M059J (cell line): Measurements from ENCODE around the gene CPNE4. TPM values are rescaled to one million over a fixed set of nuclear protein-coding genes. Genes with fewer than 3 reads are reported as not detected.

ENCODE experiments used
- DNase-seq: peaks from one replicate; pipeline ENCODE4 v3.0.0-alpha.2; 2012; ENCODE audit warnings: low read depth
- total RNA-seq: library from RNA; depleted of rRNA; stranded (reverse); fragments of >200 nt; shearing (Covaris generic); gene quantifications from 2 replicates; pipeline ENCODE4 v1.2.3, GENCODE V29; 2014

Gene CPNE4
- total RNA-seq, 1 experiment from 2014 or later, result 0.32 TPM

GRCh38 chr3:131881777-131882176 lies 153.0 kb downstream of the CPNE4 start:
- DNase-seq, result no peak

- no peak for DNase-seq
Measured at GRCh38 chr3:131880948-131881347, 153.9 kb downstream of the CPNE4 start.

GRCh38 chr3:131868203-131868602 lies 166.6 kb downstream of the CPNE4 start:
- no peak for DNase-seq

- DNase-seq, result no peak
Measured at GRCh38 chr3:131856171-131856570, 178.6 kb downstream of the CPNE4 start.

GRCh38 chr3:131850223-131850622 lies 184.6 kb downstream of the CPNE4 start:
- DNase-seq, result no peak

- no peak for DNase-seq
Measured at GRCh38 chr3:131849616-131850015, 185.2 kb downstream of the CPNE4 start.

- no peak for DNase-seq
Measured at GRCh38 chr3:131847966-131848510, 186.8 kb downstream of the CPNE4 start.

- no peak for DNase-seq
Measured at GRCh38 chr3:131846296-131846924, 188.4 kb downstream of the CPNE4 start.

- no peak for DNase-seq
Measured at GRCh38 chr3:131843174-131843573, 191.6 kb downstream of the CPNE4 start.

- no peak for DNase-seq
Measured at GRCh38 chr3:131840156-131840797, 194.5 kb downstream of the CPNE4 start.

GRCh38 chr3:131835906-131836305 lies 198.9 kb downstream of the CPNE4 start:
- DNase-seq, result no peak

GRCh38 chr3:131831608-131832007 lies 203.2 kb downstream of the CPNE4 start:
- no peak for DNase-seq

- no peak for DNase-seq
Measured at GRCh38 chr3:131821191-131821762, 213.5 kb downstream of the CPNE4 start.

- DNase-seq, result no peak
Measured at GRCh38 chr3:131819381-131820055, 215.3 kb downstream of the CPNE4 start.

- DNase-seq, result no peak
Measured at GRCh38 chr3:131812433-131812832, 222.4 kb downstream of the CPNE4 start.

GRCh38 chr3:131811481-131811880 lies 223.3 kb downstream of the CPNE4 start:
- DNase-seq, result no peak

GRCh38 chr3:131807822-131808221 lies 227.0 kb downstream of the CPNE4 start:
- no peak for DNase-seq

GRCh38 chr3:131806736-131807135 lies 228.1 kb downstream of the CPNE4 start:
- no peak for DNase-seq

- no peak for DNase-seq
Measured at GRCh38 chr3:131804565-131805133, 230.2 kb downstream of the CPNE4 start.

GRCh38 chr3:131803113-131803512 lies 231.7 kb downstream of the CPNE4 start:
- no peak for DNase-seq

GRCh38 chr3:131802029-131802428 lies 232.8 kb downstream of the CPNE4 start:
- DNase-seq, result no peak

GRCh38 chr3:131801566-131801965 lies 233.2 kb downstream of the CPNE4 start:
- DNase-seq, result no peak
